Measurements from ENCODE around the gene ZNF343. TPM values are rescaled to one million over a fixed set of nuclear protein-coding genes. Genes with fewer than 3 reads are reported as not detected.

The ZNF343 gene
- total RNA-seq, 4 donors from 2014 or later, result 11.0 to 16.3 (median 14.2) TPM

GRCh38 chr20:2458919-2459499 lies 49.7 kb downstream of the ZNF343 start:
- TF ChIP-seq CTCF (IDR thresholded peaks at IDR 0.05), result no peak
- TF ChIP-seq POLR2A (IDR thresholded peaks at IDR 0.05), result no peak

GRCh38 chr20:2455771-2456497 lies 52.8 kb downstream of the ZNF343 start:
- Histone ChIP-seq H3K9me3 (no peaks in the 10 kb centered on the region), H3K4me1 (no peaks in the 10 kb centered on the region), H3K27ac (no peak overlapping the region), H3K4me3 (replicated peaks in 1 of 3) (no peak overlapping the region), H3K27me3 (no peaks in the 10 kb centered on the region), H3K36me3 (peaks cover 4 to 17% of the 10 kb centered on the region in 2 donors)
- no peak for TF ChIP-seq POLR2A (IDR thresholded peaks at IDR 0.05)
- no peak for TF ChIP-seq CTCF (IDR thresholded peaks at IDR 0.05)
- DNase-seq, result no peak
- intact Hi-C loops (cut with DNase I), result loop anchor here (10.0 kb wide), 1 partner anchor 251 kb away; no protein-coding TSS in a partner anchor
- 74 to 86% methylated on average over 2 of the region's 2 CpGs for WGBS, 2 donors

More at GRCh38 chr20:2458919-2459499, 49.7 kb downstream of the ZNF343 start:
- peaks cover 35 to 47% of the 10 kb centered on the region in 2 donors for H3K36me3 ChIP-seq
- no peaks in the 10 kb centered on the region for H3K4me1 ChIP-seq
- DNase-seq, result no peak
- WGBS, 2 donors, result 92 to 97% methylated on average over 3 of the region's 3 CpGs
- intact Hi-C loops (cut with DNase I), result loop anchor here (10.0 kb wide), 1 partner anchor 254 kb away; no protein-coding TSS in a partner anchor
- no peak overlapping the region for H3K27ac ChIP-seq
- no peaks in the 10 kb centered on the region for H3K9me3 ChIP-seq
- H3K27me3 ChIP-seq, result no peaks in the 10 kb centered on the region
- H3K4me3 ChIP-seq (replicated peaks in 1 of 3), result no peak overlapping the region

GRCh38 chr20:2453792-2454191 lies 54.9 kb downstream of the ZNF343 start:
- TF ChIP-seq CTCF (IDR thresholded peaks at IDR 0.05) (no peak), POLR2A (IDR thresholded peaks at IDR 0.05) (no peak)
- no peak for DNase-seq
- intact Hi-C loops (cut with DNase I), result loop anchor here (10.0 kb wide), 1 partner anchor 249 kb away; no protein-coding TSS in a partner anchor
- Histone ChIP-seq H3K9me3 (no peaks in the 10 kb centered on the region), H3K4me3 (replicated peaks in 1 of 3) (no peak overlapping the region), H3K27ac (no peak overlapping the region), H3K27me3 (no peaks in the 10 kb centered on the region), H3K36me3 (no peaks in the 10 kb centered on the region), H3K4me1 (no peaks in the 10 kb centered on the region)
- WGBS, 2 donors, result 80 to 88% methylated on average over 3 of the region's 3 CpGs

- DNase-seq, result peak; percentile 60 to 67
- WGBS, 2 donors, result 53 to 57% methylated on average over 8 of the region's 8 CpGs
- no peaks in the 10 kb centered on the region for H3K4me1 ChIP-seq
- TF ChIP-seq POLR2A (IDR thresholded peaks at IDR 0.05) (no peak), CTCF (IDR thresholded peaks at IDR 0.05) (peak; percentile 33 to 82 (median 59))
- H3K27ac ChIP-seq, result no peak overlapping the region
- intact Hi-C loops (cut with DNase I), result loop anchor here (10.0 kb wide), 1 partner anchor 247 kb away; no protein-coding TSS in a partner anchor
- no peaks in the 10 kb centered on the region for H3K36me3 ChIP-seq
- no peak overlapping the region for H3K4me3 ChIP-seq (replicated peaks in 1 of 3)
- H3K9me3 ChIP-seq, result no peaks in the 10 kb centered on the region
- H3K27me3 ChIP-seq, result no peaks in the 10 kb centered on the region
These were observed 56.6 kb downstream of the ZNF343 start for GRCh38 chr20:2451939-2452732.

Measured in thyroid gland (tissue), 4 donors.